SH-SY5Y (cell line): Measurements from ENCODE around the gene AOAH.

Experiments used
- GATA2 ChIP-seq: IDR thresholded peaks from 2 replicates; pipeline ENCODE4 v1.6.1; 2011; ENCODE audit warnings: mild to moderate bottlenecking, low read depth, low read length
- GATA3 ChIP-seq: IDR thresholded peaks from 2 replicates; pipeline ENCODE4 v1.6.1; 2011; ENCODE audit warnings: low read depth, mild to moderate bottlenecking, low read length, moderate library complexity

- TF ChIP-seq GATA2 (no peak), GATA3 (no peak)
Observed at GRCh38 chr7:36623247-36623646, 101.0 kb downstream of the AOAH start.
